Spinal cord (tissue), 10 donors: ENCODE results near the gene FCN3. TPM values are rescaled to one million over a fixed set of nuclear protein-coding genes. Genes with fewer than 3 reads are reported as not detected.
A peak's percentile ranks its signal among the peaks of the same experiment; 100 is the strongest.

Experiments used
- DNase-seq, 6 donors: peaks; one replicate each; pipeline versions ENCODE4 v3.0.0 to v3.0.0-alpha.2; 2013 to 2015; ENCODE audit warnings: low spot score in 6 of 6, low read depth in 4 of 6
- H3K27ac ChIP-seq: one replicate; pipeline ENCODE4 v1.5.1; 2013; ENCODE audit warnings: low read depth, low read length, control low read depth
- H3K27me3 ChIP-seq: one replicate; pipeline ENCODE4 v1.6.1; 2013; ENCODE audit warnings: low read length; ENCODE audit not compliant: control insufficient read depth, insufficient read depth
- H3K36me3 ChIP-seq: one replicate; pipeline ENCODE4 v1.6.1; 2013; ENCODE audit warnings: low read length; ENCODE audit not compliant: control insufficient read depth, insufficient read depth
- H3K4me1 ChIP-seq: one replicate; pipeline ENCODE4 v1.6.1; 2013; ENCODE audit warnings: low read length; ENCODE audit not compliant: control insufficient read depth, insufficient read depth
- H3K4me3 ChIP-seq: one replicate; pipeline ENCODE4 v1.5.1; 2013; ENCODE audit warnings: low read depth, low read length, control low read depth
- H3K9me3 ChIP-seq: one replicate; pipeline ENCODE4 v1.6.1; 2013; ENCODE audit warnings: low read length; ENCODE audit not compliant: control insufficient read depth, insufficient read depth
- WGBS: methylation state at CpG from one replicate; pipeline ENCODE4 v1.1.5; 2013; ENCODE audit warnings: missing lambda C conversion rate; ENCODE audit not compliant: insufficient coverage; 5-methylcytosine and 5-hydroxymethylcytosine counted together
- long read RNA-seq, 4 donors: transcript quantifications; one replicate each; lab custom pipeline, GENCODE V29; 2026
- polyA plus RNA-seq, 2 donors: library from polyadenylated mRNA; unstranded; fragments of 120-200 nt; gene quantifications; one replicate each; pipeline ENCODE4 v1.2.1, GENCODE V29; 2013; ENCODE audit not compliant: insufficient read length in 2 of 2
- total RNA-seq, 2 donors: library from RNA; depleted of rRNA in 1 of 2; stranded (reverse); fragments of 120-200 nt in 1 of 2; fragments of >200 nt in 1 of 2; gene quantifications; one replicate each; pipeline versions ENCODE4 v1.2.3 to v1.2.4, GENCODE V29; 2013 to 2014
- donor health status: healthy.

The FCN3 gene
- total RNA-seq (under 1 TPM in 1 of 2 donors, not detected in 1; 0.44 TPM), polyA plus RNA-seq (under 1 TPM in 1 of 2 donors, not detected in 1; 0.27 TPM)
- long read RNA-seq, donor 1, partial matches to known transcripts: 0 of 1 reads
- long read RNA-seq, donor 1, other reads (novel, unspliced or antisense): 0 of 1 reads
- long read RNA-seq, donor 2: 0 reads
- long read RNA-seq, donor 3, partial matches to known transcripts: 0 of 1 reads
- long read RNA-seq, donor 3, other reads (novel, unspliced or antisense): 0 of 1 reads
- long read RNA-seq, donor 4, transcript FCN3-201 (8 exons, 1,030 nt): major isoform, 13 of 29 reads
- long read RNA-seq, donor 4, partial matches to known transcripts: 11 of 29 reads
- long read RNA-seq, donor 4, other reads (novel, unspliced or antisense): 0 of 29 reads

DNA sequence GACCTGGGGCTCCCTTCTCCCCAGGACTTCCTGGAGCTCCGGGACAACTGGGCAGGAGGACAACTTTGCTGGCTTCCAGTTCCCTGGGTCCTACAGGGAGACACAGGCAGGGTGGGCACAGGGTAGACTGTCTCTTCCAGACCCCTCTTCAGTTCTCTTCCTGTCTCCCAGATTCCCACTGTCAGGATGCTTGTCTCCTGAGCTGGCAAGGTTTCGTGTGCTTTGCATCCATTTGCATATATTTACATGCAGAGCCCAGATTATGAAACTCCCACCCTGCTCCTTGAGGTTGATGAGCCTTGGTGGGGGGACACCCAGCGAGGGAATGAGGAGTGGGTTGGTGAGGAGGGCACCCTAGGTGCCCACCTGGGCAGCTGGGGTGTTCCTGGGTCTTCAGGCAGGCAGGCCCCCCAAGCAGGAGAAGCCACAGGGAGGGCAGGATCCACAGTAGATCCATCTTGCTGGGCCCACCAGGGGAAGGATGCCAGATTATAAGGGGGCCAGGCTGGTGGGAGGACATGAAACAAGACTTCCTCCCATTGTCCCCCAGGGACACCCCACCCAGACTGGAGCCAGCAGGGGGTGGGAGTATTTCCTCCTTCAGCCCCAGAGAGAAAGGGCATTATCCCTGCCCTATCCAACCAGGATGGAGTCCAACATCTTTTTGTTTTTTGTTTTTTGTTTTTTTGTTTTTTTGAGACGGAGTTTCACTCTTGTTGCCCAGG lies at the start of gene FCN3:
Gene FCN3 (minus strand): TSS at position 463 of the 725 bp plus-strand sequence. CDS start 6 bp downstream, at position 457.
- Histone ChIP-seq H3K27me3 (no peaks in the 10 kb centered on the region), H3K4me1 (no peaks in the 10 kb centered on the region), H3K9me3 (no peaks in the 10 kb centered on the region), H3K4me3 (no peak within 1 kb of the TSS), H3K36me3 (no peaks in the 10 kb centered on the region), H3K27ac (no peak within 1 kb of the TSS)
- peak in 1 of 6 donors; percentile 56 for DNase-seq
- 68% methylated on average over 2 of the region's 4 CpGs for WGBS

DNA sequence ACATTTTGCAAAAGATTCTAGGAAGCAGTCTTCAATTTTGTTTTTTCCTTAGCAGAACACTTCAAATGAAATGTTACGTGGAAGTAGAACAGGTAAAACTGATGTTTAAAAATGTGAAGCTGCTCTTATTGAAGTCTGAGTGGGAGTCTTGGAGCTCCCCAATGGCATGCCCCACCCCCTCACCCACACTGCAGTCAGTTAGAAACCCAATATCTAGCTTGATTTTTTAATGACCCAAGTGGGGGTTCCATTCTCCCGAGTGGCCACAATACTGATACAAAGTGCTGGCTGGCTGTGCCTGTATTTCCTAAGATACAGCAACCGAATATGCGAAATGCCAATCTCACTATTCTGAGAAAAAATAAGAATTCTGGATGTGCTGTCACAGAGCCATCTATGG lies 49.1 kb upstream of the FCN3 start:
- 57% methylated on average over 1 of the region's 4 CpGs for WGBS
- H3K36me3 ChIP-seq: peaks cover 6% of the 10 kb centered on the region
- peaks cover 10% of the 10 kb centered on the region for H3K4me1 ChIP-seq
- H3K9me3 ChIP-seq: no peaks in the 10 kb centered on the region
- H3K4me3 ChIP-seq: no peak overlapping the region
- no peak overlapping the region for H3K27ac ChIP-seq
- H3K27me3 ChIP-seq: no peaks in the 10 kb centered on the region
- no peak for DNase-seq

DNA sequence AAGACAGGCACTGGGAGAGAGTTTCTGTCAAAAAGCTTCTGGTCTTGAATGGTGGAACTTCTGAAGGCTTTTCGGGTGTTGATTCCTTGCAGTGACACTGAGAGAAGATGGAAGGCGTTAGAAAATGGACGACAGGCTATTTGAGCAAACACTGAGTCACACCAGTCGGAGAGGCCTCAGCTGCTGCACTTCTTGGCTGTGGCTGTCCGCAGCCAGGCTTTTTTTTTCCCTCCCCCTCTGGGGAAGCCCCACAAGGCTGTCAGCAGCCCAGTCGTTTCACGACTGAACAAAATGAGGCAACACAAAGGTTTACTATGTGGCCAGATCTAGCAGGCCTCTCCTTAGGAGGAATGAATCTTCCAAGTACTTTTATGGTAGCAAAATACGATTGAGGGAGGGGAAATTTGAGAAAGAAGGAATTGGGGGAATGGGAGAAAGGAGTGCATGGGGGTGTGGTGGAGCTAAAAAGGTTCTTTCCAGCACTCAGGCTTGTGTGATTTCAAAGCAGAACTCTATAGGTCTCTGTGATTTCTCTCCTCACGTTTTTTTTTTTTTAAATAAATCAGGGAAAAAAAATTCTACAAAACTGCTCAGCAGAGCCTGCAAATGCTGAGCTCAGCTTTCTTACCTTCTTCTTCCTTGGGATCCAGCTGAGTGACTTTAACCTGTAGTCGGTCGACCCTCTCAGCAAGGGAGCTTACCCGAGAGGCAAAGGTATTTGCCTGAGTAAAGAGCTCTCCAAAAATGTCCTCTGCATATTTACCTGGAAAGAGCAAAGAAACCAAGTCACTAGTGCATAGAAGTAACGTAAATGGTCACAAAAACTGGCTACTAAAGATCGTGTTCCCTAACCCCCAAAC lies 43.9 kb upstream of the FCN3 start:
- H3K27ac ChIP-seq: peak overlapping the region; percentile 84
- H3K4me3 ChIP-seq: no peak overlapping the region
- H3K36me3 ChIP-seq: peaks cover 15% of the 10 kb centered on the region
- H3K4me1 ChIP-seq: peaks cover 17% of the 10 kb centered on the region
- 22% methylated on average over 10 of the region's 14 CpGs for WGBS
- H3K27me3 ChIP-seq: no peaks in the 10 kb centered on the region
- DNase-seq: peak in 2 of 6 donors; percentile 73 to 75
- H3K9me3 ChIP-seq: no peaks in the 10 kb centered on the region

DNA sequence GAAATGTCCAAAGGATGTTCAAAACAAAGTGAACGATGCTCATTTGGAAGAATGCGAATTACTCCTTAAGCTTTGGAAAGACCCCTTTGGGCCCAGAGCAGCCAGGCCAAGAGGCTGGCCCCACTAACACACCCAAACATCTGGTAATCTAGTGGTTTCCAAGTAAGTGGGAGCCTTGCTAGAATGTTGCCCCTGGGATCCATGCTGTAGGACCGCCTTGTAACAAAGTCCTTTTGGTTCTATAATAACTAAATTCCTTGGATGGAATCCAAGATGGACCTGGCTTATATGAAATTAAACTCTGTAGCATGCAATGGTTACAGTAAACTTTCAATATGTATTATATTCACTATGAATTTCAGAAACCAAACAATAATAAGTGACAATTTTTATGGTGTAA lies 43.1 kb upstream of the FCN3 start:
- Histone ChIP-seq H3K27ac (peak overlapping the region; percentile 84), H3K27me3 (no peaks in the 10 kb centered on the region), H3K4me1 (peaks cover 24% of the 10 kb centered on the region), H3K36me3 (peaks cover 20% of the 10 kb centered on the region), H3K4me3 (no peak overlapping the region), H3K9me3 (no peaks in the 10 kb centered on the region)
- 71% methylated on average over 1 of the region's 3 CpGs for WGBS
- DNase-seq: no peak

DNA sequence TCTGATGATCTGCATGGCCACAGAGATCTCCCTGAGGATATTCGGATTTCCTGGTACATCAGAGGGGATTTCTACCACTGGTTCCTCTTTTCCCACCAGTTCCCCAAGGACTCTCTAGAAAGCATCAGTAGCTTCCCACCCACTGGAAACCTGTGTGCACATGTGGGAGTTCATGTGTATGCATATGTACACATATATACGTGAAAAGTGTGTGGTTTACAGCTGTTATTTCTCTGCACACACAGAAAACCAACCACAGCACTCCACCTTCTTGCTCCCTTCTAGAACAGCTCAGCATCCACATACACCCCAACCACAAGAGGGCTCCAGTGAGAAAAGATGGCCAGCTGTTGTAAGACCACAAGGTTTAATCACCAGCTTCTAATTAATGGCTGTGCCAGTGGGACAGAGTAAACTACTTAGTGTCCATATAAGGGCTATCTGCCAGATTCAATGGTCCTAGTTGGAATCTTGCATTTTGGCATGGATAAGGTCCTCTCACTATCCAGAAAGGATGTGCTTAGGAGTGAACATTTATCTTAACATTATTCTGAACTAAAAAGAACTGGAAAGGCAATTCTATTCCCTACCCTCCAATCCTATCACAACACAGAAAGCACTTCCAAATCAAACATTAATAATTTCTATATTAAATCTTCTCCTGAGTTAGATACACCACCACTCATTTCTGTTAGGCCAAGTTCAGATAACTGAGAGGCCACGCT lies 41.9 kb upstream of the FCN3 start:
- 100% methylated on average over 1 of the region's 3 CpGs for WGBS
- Histone ChIP-seq H3K9me3 (no peaks in the 10 kb centered on the region), H3K4me3 (no peak overlapping the region), H3K4me1 (peaks cover 24% of the 10 kb centered on the region), H3K27ac (peak overlapping the region; percentile 84), H3K36me3 (peaks cover 31% of the 10 kb centered on the region), H3K27me3 (no peaks in the 10 kb centered on the region)
- peak in 2 of 6 donors; percentile 62 to 70 for DNase-seq

DNA sequence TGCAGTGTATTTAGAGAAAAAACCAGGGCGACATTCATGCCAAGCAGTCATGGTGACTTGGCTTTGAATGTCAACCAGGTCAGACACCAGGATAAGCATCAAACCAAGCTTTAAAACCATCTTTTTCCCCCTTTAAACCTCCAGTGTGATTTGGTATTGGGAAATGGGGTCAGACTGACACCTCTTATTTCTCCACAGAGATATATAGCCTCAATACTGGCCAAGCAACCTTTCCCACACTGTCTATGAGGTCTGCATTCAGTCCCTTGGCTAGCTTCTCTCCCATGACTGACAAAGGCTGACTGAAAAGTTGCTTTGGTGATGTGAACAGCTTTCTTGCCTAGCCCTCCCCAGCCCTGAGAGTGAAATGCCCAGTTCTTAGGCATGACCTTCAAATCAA lies 39.5 kb upstream of the FCN3 start:
- Histone ChIP-seq H3K36me3 (peaks cover 55% of the 10 kb centered on the region), H3K4me3 (no peak overlapping the region), H3K27ac (peak overlapping the region; percentile 69), H3K9me3 (no peaks in the 10 kb centered on the region), H3K4me1 (peaks cover 20% of the 10 kb centered on the region), H3K27me3 (no peaks in the 10 kb centered on the region)
- no CpG with 5 or more reads among the region's 1 CpG for WGBS
- DNase-seq: peak in 5 of 6 donors; percentile 62 to 88 (median 76)

DNA sequence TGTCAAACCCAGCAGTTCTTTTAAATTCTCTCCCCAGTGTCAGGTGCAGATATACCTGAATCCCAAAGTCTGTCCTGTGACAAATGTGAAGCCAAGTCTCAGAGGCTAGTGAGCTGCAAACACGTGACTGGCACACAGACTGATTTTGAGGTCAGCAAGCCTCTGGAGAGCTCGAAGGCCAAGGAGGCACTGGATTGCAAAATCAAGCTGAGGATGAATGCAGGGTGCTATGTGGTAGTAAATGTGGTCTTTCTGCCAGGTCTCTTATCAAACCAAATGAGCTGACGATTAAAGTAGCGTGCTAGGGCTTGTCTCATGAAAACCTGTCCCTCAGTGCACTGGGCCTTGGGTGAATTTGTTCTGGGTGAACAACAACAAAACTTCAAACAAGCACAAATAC lies 38.4 kb upstream of the FCN3 start:
- peaks cover 15% of the 10 kb centered on the region for H3K4me1 ChIP-seq
- DNase-seq: no peak
- no peaks in the 10 kb centered on the region for H3K9me3 ChIP-seq
- H3K27me3 ChIP-seq: no peaks in the 10 kb centered on the region
- peaks cover 65% of the 10 kb centered on the region for H3K36me3 ChIP-seq
- 74% methylated on average over 2 of the region's 4 CpGs for WGBS
- H3K27ac ChIP-seq: peak overlapping the region; percentile 69
- H3K4me3 ChIP-seq: no peak overlapping the region

DNA sequence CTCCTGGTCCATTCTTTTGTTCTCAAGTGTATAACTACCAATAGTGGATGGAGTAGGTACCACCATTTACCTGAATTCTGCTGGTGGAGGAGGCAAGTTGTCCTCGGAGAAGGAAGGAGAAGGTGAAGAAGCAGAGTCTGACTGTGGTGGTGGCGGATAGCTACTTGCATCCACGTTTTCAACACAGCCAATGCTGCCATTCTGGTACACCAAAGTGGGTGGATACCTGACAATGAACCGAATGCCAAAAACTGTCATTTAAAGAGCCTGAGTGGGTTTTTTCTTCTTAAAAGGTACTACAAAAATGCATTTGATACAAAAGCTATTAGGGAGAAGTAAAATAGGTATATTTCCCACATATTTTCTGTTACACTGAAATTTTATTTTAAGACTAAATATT lies 37.9 kb upstream of the FCN3 start:
- H3K27me3 ChIP-seq: no peaks in the 10 kb centered on the region

DNA sequence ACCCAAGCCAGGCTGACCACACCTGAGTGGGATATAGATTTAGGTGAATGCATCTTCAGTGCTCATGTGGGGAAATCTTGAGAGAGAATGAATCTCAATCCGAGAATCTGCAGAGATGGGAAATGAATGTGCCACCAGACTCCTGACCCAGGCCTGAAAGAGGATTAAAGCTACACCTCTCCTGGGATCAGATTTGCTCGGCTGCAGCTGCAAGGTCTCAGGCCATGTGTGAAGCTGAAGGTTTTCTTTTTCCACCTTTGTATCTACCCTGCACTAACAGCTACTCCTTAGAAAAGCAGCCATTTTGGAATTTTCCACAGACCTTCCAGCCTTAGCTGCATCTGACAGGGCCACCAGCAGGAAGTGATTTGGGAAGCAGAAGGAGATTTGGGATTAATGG lies 36.1 kb upstream of the FCN3 start:
- no peak overlapping the region for H3K27ac ChIP-seq

More for the DNA sequence above, 37.9 kb upstream of the FCN3 start:
- H3K4me3 ChIP-seq: no peak overlapping the region
- H3K36me3 ChIP-seq: peaks cover 67% of the 10 kb centered on the region
- peaks cover 12% of the 10 kb centered on the region for H3K4me1 ChIP-seq
- no peak for DNase-seq
- 100% methylated on average over 1 of the region's 4 CpGs for WGBS
- no peaks in the 10 kb centered on the region for H3K9me3 ChIP-seq
- H3K27ac ChIP-seq: peak overlapping the region; percentile 69

More for the DNA sequence above, 36.1 kb upstream of the FCN3 start:
- Histone ChIP-seq H3K4me3 (no peak overlapping the region), H3K27me3 (no peaks in the 10 kb centered on the region), H3K4me1 (peaks cover 30% of the 10 kb centered on the region), H3K9me3 (no peaks in the 10 kb centered on the region), H3K36me3 (peaks cover 65% of the 10 kb centered on the region)
- WGBS: 100% methylated on average over 1 of the region's 2 CpGs
- no peak for DNase-seq
